GM18507 (cell line): ENCODE measurements around the gene SEMA6A.

Experiments
- DNase-seq: peaks from one replicate; pipeline ENCODE4 v3.0.0; 2011; ENCODE audit warnings: low read depth; ENCODE audit not compliant: insufficient read length; ENCODE audit errors: extremely low spot score
- FAIRE-seq: peaks from 2 replicates; lab custom pipeline; 2011; peaks lifted over from hg19 to GRCh38; lab: Jason Lieb, UNC

The SEMA6A gene

DNA sequence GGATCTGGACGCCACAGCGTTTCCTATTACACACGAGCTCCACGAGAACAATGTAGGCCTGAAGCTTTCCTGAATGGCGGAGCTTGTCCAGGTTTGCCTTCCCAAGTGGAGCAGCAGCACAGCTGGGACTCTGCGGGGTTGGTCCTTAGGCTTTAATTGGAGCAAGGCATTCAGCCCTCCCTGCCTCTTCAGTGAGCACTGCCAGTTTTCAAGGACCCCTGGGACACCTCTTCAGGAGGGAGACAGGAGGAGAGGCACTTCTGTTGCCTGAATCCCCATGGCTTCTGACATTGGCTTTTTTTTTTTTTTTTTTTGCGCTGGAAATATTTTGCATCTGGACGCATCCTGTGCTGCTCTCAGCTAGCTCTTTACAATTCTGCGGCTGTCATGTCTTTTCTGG, 179.4 kb downstream of the SEMA6A start:
- FAIRE-seq, result no peak
- DNase-seq, result no peak

DNA sequence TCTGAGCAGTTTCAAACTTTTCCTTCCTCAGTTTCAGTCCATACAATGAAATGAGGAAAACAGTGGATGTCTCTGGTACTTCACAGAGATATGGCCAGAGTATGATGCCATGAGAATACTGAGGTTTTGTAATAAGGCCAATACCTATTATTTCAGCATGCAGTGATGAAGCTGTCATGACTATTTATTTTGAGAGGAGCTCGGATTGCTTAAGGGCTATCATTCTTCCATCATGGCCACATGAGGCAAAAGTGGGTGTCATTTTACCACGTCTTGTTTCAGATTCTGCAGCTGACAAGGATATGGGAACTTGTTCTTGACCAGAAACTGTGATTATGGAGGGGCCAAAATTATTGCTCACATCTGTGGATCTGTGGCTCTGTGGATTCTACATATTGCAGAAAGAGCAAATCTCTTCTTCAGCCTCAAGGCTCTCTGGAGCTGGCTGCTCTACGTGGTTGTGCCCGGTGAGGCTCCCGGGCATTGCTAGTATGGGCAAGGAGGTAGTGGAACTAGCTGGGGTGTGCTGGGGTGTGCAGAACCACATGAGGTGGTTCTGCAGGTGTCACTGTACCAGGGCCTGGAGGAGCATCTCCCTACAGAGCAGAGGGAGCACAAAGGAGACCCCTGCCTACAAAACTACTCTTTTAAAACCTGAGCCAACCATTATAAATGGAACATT, 180.3 kb downstream of the SEMA6A start:
- FAIRE-seq (no peak), DNase-seq (no peak)
